ENCODE data around the gene HSFX3.

HSFX3 gene

GRCh38 chrX:149517308-149517707 lies 32.4 kb downstream of the HSFX3 start:
- TF ChIP-seq ZFX (IDR thresholded peaks at IDR 0.05; ENCODE audit: borderline replicate concordance) (no peak), CTCF (IDR thresholded peaks at IDR 0.05) (no peak)
- no peak overlapping the region for H3K27ac ChIP-seq

- no peak overlapping the region for H3K27ac ChIP-seq
Measured at GRCh38 chrX:149516604-149517003, 33.1 kb downstream of the HSFX3 start.

GRCh38 chrX:149515954-149516602 lies 33.6 kb downstream of the HSFX3 start:
- no peak overlapping the region for H3K27ac ChIP-seq
- TF ChIP-seq ZFX (IDR thresholded peaks at IDR 0.05; ENCODE audit: borderline replicate concordance) (no peak), CTCF (IDR thresholded peaks at IDR 0.05) (no peak)

More at GRCh38 chrX:149516604-149517003, 33.1 kb downstream of the HSFX3 start:
- TF ChIP-seq CTCF (IDR thresholded peaks at IDR 0.05) (no peak), ZFX (IDR thresholded peaks at IDR 0.05; ENCODE audit: borderline replicate concordance) (no peak)

- no peak overlapping the region for H3K27ac ChIP-seq
- TF ChIP-seq ZFX (IDR thresholded peaks at IDR 0.05; ENCODE audit: borderline replicate concordance), result no peak
Measured at GRCh38 chrX:149513825-149514428, 35.8 kb downstream of the HSFX3 start.

GRCh38 chrX:149512225-149512885 lies 37.4 kb downstream of the HSFX3 start:
- TF ChIP-seq CTCF (IDR thresholded peaks at IDR 0.05) (peak; percentile 62), ZFX (IDR thresholded peaks at IDR 0.05; ENCODE audit: borderline replicate concordance) (no peak)
- no peak overlapping the region for H3K27ac ChIP-seq

GRCh38 chrX:149511081-149511480 lies 38.6 kb downstream of the HSFX3 start:
- H3K27ac ChIP-seq, result no peak overlapping the region
- TF ChIP-seq CTCF (IDR thresholded peaks at IDR 0.05) (no peak), ZFX (IDR thresholded peaks at IDR 0.05; ENCODE audit: borderline replicate concordance) (no peak)

- H3K27ac ChIP-seq, result no peak overlapping the region
- TF ChIP-seq ZFX (IDR thresholded peaks at IDR 0.05; ENCODE audit: borderline replicate concordance) (no peak), CTCF (IDR thresholded peaks at IDR 0.05) (no peak)
Measured at GRCh38 chrX:149510386-149510785, 39.3 kb downstream of the HSFX3 start.
